GM15510 (cell line): ENCODE data around the gene TNFAIP1.

Experiments used
- POLR2A ChIP-seq: IDR thresholded peaks from 3 replicates; pipeline ENCODE4 v1.6.1; 2011; ENCODE audit warnings: borderline replicate concordance; ENCODE audit not compliant: insufficient read length; ENCODE audit errors: extremely low read depth

The TNFAIP1 gene

DNA sequence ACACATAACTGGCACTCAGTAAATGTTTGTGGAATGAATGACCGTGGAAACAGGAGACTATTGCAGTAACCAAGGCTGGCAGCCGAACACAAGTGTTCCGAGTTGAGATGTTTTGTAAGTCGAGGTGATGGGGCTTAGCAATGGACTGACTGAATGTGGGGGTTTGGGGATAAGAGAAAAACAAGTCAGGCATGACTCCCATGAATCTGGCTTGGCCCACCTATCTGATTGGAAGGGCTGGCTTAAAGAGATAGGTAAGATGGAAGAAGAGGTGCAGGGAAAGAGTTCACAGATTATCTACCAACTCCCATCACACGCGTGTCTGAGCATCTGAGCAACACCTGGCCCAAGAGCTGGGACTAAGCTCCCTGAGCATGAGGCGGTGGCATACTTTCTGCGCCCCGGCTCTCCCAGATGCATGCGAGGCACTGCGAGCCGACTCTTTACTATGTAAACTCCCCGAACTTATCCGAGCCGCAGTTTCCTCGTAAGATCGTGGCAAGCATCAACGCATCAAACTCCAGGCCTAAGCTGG lies 828 bp upstream of the TNFAIP1 start:
- no peak for TF ChIP-seq POLR2A

DNA sequence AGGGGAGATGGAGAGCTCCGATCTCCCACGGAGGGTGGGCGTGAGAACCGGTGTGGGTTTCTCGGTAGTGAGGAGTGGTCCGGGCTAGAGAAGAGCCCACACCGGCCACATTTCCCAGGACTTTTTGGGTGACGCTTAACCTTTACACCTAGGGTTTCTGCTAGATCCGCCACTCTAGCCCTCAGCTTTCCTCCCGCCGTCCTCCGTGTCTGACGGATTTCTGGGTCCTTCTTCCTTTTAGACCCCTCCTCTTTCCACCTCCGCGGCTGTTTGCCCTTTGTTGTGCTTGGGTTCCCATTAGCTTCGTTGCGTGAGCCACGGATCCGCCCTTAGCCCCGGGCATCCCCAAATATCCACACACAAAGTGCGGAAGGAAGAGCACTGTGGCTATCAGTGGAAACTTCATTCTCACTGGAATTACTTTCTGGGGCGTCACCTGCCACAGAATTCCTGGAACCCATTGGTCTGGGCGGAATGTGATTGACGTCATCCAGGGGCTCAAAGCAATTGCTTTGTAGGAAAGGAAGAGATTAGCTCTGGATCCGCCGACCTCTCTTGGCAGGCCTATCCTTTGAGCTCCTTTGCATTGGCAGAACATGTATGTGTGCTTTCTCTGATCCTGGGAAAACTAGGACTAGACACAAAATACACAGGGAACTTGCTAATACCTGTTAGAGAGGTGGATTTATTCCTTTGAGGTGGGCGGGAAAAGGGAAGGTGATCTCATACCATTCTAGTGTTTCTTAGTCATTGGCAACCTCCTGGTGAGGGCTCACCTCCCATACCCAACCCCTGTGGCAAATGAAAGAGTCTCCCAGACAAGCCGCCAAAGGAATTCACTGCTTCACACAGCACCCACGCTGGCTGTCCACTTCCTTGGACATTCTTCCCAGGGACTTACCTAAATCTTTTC lies 654 bp downstream of the TNFAIP1 start:
- no peak for TF ChIP-seq POLR2A

DNA sequence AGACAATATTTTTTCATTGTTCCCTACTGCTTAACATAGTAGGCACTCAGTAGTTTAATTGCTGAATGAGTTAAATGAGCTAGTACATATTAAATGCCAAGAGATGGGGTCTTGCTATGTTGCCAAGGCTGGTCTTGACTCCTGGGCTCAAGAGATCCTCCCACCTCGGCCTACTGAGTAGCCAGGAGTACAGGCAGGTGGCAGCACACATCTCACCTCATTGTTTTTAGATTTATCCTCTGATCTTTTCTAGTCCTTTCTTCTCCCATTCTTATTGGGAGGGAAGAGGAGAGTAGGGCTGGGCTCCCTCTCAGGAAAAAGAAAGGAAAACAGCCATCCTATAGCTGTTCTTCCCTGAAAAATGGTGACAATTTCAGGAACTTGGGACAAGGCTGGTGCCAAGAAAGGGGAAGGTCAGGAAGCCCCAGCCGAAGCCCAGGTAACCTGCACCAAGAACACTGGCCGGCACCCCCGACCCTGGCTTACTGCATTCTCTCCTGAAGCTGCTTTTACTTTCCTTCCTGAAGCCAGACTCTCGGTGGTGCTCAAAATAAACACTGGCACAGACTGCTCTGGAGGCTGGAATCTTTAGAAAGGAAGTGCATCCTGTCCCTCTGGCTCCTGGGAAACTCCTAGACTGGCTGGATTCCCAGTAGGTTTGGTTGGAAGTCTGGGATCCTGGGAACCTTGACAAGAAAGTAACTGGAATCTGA lies 2.7 kb downstream of the TNFAIP1 start:
- no peak for TF ChIP-seq POLR2A

DNA sequence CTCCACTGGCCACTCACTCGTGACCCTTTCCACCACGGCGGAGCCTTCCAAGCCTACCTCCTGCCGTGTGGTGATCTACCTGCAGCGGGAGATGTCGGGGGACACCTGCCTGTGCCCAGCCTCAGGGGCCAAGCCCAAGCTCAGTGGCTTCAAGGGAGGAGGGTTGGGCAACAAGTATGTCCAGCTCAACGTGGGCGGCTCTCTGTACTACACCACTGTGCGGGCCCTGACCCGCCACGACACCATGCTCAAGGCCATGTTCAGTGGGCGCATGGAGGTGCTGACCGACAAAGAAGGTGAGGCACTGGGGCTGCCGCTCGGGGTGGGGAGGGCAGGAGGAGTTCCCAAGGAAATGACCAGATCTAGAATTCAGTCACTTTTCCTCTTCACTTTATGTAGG lies 3.9 kb downstream of the TNFAIP1 start:
- no peak for TF ChIP-seq POLR2A

DNA sequence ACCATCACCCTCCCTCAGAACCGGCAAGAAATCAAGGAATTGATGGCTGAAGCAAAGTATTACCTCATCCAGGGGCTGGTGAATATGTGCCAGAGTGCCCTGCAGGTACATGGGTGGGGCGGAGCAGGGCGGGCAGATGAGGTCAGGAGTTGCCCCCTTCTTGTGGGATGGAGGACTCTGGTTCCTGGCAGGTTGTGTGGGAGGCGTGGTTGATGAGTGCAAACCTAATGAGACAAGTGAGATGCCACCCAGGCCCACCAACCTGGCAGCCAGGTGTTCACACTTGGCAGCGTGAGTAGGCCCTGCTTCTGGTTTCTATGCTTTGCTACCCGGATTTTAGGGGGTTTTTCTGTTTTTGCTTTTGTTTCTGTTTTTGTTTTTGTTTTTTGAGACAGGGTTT lies 4.8 kb downstream of the TNFAIP1 start:
- no peak for TF ChIP-seq POLR2A

DNA sequence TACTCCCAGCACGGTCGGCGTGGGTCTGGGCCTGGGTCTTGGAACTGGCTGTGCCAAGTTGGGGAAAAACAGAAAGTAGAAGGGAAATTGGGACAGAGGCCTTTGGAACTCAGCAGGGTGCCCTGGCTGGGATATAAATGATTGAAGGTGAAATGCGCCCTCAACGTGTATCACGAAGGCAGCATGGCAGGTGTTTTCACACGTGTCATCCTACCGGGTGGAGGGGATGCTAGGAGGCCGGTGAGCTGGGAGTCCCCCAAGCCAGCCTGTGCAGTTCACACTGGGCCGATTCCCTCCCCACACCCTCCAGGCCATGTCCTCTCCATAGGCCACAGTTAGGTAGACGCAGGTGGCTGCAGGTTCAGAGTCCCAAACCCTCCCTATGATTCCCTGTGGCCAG lies 6.0 kb downstream of the TNFAIP1 start:
- no peak for TF ChIP-seq POLR2A

DNA sequence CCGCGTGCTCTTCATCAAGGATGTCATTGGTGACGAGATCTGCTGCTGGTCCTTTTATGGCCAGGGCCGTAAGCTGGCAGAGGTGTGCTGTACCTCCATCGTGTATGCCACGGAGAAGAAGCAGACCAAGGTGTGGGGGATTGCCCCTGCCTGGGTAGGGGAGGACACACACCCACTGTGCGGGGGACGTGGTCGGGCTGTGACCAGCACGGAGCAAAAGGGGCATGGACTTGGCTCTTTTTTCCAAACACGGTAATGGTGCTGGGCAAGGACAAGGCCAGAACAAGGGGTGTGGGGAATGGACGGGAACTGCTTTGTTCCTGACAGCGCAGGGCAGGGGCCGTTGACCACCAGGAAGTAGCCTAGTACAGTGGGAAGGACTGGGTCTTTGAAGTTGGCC lies 6.8 kb downstream of the TNFAIP1 start:
- TF ChIP-seq POLR2A: no peak

DNA sequence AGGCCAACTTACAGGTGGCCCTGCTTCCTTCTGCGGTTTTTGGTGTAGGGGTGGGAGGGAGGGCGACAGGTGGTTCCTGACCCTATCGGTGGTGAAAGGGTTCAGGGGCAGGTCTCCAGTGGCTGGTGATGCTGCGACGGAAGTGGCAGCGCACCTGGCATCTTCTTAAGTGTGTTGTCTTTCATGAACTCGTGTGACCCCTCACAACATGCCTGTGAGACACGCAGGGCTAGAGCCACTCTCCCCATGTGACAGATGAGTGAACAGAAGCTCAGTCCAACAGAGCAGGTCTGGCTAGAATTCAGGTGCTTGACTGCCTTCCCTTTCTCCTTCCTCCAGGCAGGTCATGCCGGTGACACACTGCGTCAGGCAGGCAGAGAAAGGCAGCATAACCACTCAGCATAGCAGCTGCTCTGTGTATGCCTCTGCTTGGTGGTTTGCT lies 8.0 kb downstream of the TNFAIP1 start:
- TF ChIP-seq POLR2A: no peak

DNA sequence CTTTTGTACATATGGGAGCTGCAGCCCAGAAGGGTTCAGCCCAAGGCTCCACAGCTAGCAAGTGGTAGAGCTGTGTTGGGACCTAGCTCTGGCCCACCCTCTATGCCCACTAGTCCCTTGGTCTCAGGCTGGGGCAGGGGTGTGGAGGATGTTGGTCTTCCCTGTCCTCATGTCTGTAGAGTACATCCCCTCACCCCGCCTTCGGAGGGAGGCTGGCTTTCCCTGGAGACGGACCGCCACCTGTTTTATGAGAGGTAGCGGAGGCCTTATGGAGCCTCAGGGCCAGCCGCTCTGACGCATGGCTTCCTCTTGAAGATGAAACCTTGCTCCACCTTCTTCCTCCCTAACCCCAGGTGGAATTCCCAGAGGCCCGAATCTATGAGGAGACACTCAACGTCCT lies 8.4 kb downstream of the TNFAIP1 start:
- TF ChIP-seq POLR2A: no peak

DNA sequence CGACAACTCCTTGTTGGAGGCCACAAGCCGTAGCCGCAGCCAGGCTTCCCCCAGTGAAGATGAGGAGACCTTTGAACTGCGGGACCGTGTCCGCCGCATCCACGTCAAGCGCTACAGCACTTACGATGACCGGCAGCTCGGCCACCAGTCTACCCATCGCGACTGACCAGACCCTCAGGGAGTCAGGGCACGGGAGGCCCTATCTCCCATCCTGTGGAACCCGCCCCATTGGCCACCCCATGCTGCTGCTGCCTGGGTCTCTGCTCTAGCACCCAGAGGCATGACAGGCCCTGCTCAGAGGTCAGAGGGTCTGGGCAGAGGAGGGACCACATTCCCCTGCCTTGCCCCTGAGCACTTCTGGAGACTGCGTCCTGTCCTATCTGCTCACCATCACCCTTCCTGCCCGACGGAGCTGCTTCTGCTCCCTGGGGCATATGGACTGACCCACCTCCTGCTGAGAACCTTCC lies 8.9 kb downstream of the TNFAIP1 start:
- TF ChIP-seq POLR2A: no peak

DNA sequence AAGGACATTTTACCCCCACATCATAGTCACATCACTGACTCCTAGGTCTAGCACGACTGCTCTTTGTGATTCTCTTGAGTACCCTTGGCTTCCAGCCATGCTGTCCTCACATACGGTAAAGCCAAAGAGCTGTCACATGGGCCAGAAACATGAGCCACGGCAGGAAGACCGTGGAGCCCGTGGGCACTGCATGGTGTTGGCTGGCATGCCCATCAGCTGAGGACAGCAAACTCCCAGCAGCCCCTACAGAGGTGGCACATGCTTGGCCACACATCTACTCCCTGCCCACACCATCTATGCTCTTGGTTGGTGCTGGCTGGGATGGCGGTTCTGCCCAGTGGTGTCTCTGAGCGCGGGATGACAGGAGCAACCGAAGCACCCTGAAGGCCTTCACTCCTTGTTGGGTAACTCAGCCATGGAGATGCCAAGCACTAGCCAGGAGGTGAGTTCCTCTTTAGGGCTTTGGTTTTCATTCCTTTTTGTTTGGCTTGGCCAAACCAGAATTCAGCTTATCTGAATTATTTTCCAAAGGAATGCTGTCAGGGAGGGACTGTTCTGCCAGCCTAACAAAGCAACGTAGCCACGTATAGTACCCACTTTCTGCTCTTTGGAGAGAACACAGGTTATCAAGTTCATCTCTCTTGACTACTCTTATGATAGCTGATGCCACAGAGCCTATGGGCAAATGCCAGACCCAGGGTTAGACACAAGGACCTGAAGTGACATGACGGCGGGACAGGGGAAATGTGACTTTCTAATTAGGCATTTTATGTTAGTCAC lies 10.0 kb downstream of the TNFAIP1 start:
- peak; percentile 17 for TF ChIP-seq POLR2A

DNA sequence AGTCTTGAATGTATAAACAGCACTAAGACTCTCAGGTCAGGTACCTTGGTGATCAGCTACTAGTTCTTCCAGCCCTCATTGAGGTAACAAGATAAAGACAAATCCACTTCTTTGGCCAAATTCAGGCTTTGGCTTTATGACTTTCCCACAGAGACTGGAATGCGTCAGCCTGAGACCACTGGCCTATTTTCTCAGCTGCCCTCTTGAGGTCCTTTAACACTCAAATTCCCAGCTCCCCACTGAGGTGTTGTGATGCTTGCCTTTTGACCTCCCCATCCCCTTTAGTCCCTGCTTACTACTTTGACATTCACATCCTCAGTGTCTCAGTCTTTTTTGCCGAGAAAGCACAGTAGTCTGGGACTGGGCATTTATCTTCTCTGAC lies 10.6 kb downstream of the TNFAIP1 start:
- TF ChIP-seq POLR2A: no peak

DNA sequence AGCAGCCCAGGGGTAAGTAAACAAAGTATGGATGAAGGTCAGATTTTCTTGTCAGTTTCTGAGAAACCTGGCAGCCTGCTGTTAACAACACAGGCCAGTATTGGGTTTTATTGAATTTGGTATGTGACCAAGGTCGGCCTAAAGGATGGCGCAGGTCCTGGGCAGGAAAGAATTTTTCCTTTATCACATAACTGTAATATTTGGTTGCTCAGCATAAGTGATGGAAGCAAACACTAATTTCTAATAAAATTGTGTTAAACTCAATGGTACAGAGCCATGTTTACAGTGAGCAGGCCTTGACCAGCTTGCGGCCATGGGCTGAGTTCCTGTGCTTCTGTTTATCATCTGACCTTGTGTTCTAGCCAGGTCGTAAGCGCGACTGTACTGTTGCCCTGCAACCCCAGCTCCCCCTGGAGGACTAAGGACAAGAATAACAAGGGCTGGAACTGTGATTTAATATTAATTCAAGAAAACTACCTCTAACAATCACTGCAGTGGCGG lies 11.2 kb downstream of the TNFAIP1 start:
- TF ChIP-seq POLR2A: no peak

DNA sequence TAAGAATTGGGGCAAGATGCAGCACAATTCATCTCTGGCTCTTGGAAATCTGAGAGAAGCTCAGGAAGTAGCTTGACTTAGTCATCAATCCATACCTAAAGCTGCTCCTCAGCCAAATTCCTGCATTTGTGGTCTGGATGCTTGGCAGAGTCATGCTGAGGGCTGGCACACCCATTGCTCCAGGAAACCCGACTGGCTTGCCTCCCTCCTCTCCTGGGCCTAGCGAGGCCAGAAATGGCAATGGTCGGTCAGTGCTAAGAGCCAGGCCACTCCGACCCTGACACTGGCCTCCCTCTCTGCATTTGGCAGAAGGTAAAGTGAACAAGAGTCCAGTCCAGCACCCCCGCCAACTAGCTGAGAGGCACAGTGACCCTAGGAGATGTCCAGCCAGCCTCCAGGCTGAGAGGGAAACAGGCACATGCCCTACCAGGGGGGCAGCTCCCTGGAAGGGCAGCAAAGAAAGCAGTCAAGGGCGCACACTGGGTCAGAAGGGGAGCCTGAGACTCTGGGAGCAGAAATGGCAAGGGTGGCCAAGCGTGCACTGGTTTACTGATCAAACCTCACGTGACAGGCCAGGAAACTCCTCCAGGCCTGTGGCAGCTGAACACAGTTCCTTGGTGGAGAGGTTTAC lies 11.8 kb downstream of the TNFAIP1 start:
- TF ChIP-seq POLR2A: no peak
